Stimulated activated effector memory CD8-positive, alpha-beta T cell treated with anti-CD3 and anti-CD28 coated beads, Interleukin-12 subunit alpha, Interleukin-12 subunit beta, amount 100 ng/mL, for 72 hours (primary cell): ENCODE results near the gene KCNJ2.

ENCODE experiments used
- ATAC-seq: fragments of 150-1000 bp; cut with Tn5 transposase; 2 replicates; pipeline ENCODE4 v1.10.0; 2021
- DNase-seq, 2 donors: peaks; one replicate each; pipeline ENCODE4 v3.0.0; 2021 to 2022; ENCODE audit warnings: low spot score in 2 of 2
- H3K27ac Mint-ChIP-seq: one replicate; pipeline ENCODE4 v1.8.0; 2022; ENCODE audit warnings: mild to moderate bottlenecking, mixed read lengths
- H3K36me3 Mint-ChIP-seq: one replicate; pipeline ENCODE4 v1.8.0; 2022; ENCODE audit warnings: mild to moderate bottlenecking, mixed read lengths
- H3K4me1 Mint-ChIP-seq: one replicate; pipeline ENCODE4 v1.8.0; 2022; ENCODE audit warnings: mixed read lengths
- H3K4me3 Mint-ChIP-seq: one replicate; pipeline ENCODE4 v1.8.0; 2022; ENCODE audit warnings: mild to moderate bottlenecking, mixed read lengths
- H3K9me3 Mint-ChIP-seq: one replicate; pipeline ENCODE4 v1.8.0; 2022; ENCODE audit warnings: mixed read lengths

KCNJ2 gene

GRCh38 chr17:70172923-70173322, 3.6 kb downstream of the KCNJ2 start:
- no peaks in the 10 kb centered on the region for H3K9me3 Mint-ChIP-seq
- H3K4me3 Mint-ChIP-seq: no peak overlapping the region
- H3K27ac Mint-ChIP-seq: no peak overlapping the region
- ATAC-seq (no peak), DNase-seq (no peak)
- no peaks in the 10 kb centered on the region for H3K36me3 Mint-ChIP-seq
- peaks cover 15% of the 10 kb centered on the region for H3K4me1 Mint-ChIP-seq

- Mint-ChIP-seq H3K36me3 (no peaks in the 10 kb centered on the region), H3K9me3 (no peaks in the 10 kb centered on the region)
- no peak for DNase-seq
Observed at GRCh38 chr17:70173681-70174080, 4.3 kb downstream of the KCNJ2 start.

DNA sequence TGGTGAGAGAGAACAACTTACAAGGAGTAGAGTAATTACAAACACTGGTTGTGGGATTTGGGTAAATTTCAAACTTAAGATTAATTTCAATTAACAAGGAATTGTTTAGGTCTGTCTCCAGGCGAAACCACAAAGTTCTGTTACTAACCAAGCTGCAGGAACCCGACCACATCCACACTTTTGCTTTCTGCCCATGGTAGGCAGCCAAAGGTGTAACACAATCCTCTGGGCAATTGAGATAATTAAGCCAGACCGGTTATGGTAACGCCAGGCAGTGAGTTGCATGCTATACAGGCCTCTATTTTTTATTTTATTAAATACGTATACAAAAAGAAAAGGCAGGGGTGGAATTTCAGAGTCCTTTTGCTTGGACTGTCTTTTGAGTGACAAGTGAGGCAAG, 12.0 kb downstream of the KCNJ2 start:
- no peak overlapping the region for H3K4me3 Mint-ChIP-seq
- H3K27ac Mint-ChIP-seq: no peak overlapping the region
- DNase-seq (no peak), ATAC-seq (no peak)
- H3K4me1 Mint-ChIP-seq: no peaks in the 10 kb centered on the region
- no peaks in the 10 kb centered on the region for H3K36me3 Mint-ChIP-seq
- peaks cover 5% of the 10 kb centered on the region for H3K9me3 Mint-ChIP-seq

More at GRCh38 chr17:70173681-70174080, 4.3 kb downstream of the KCNJ2 start:
- Mint-ChIP-seq H3K4me3 (no peak overlapping the region), H3K4me1 (peaks cover 8% of the 10 kb centered on the region), H3K27ac (no peak overlapping the region)
- no peak for ATAC-seq

- Mint-ChIP-seq H3K4me1 (no peaks in the 10 kb centered on the region), H3K27ac (no peak overlapping the region), H3K36me3 (no peaks in the 10 kb centered on the region), H3K4me3 (no peak overlapping the region), H3K9me3 (peaks cover 5% of the 10 kb centered on the region)
- DNase-seq: no peak
- ATAC-seq: no peak
Observed at GRCh38 chr17:70181866-70182265, 12.5 kb downstream of the KCNJ2 start.

- H3K9me3 Mint-ChIP-seq: peaks cover 5% of the 10 kb centered on the region
- H3K4me3 Mint-ChIP-seq: no peak overlapping the region
- H3K4me1 Mint-ChIP-seq: no peaks in the 10 kb centered on the region
- ATAC-seq (no peak), DNase-seq (no peak)
- no peaks in the 10 kb centered on the region for H3K36me3 Mint-ChIP-seq
- no peak overlapping the region for H3K27ac Mint-ChIP-seq
Observed at GRCh38 chr17:70183508-70183907, 14.2 kb downstream of the KCNJ2 start.

GRCh38 chr17:70184207-70184606, 14.9 kb downstream of the KCNJ2 start:
- Mint-ChIP-seq H3K27ac (no peak overlapping the region), H3K9me3 (peaks cover 5% of the 10 kb centered on the region), H3K4me3 (no peak overlapping the region), H3K36me3 (no peaks in the 10 kb centered on the region), H3K4me1 (no peaks in the 10 kb centered on the region)
- ATAC-seq (no peak), DNase-seq (no peak)

GRCh38 chr17:70184770-70185169, 15.4 kb downstream of the KCNJ2 start:
- Mint-ChIP-seq H3K4me1 (no peaks in the 10 kb centered on the region), H3K4me3 (no peak overlapping the region), H3K27ac (no peak overlapping the region), H3K9me3 (peaks cover 5% of the 10 kb centered on the region), H3K36me3 (no peaks in the 10 kb centered on the region)
- no peak for ATAC-seq
- DNase-seq: no peak

DNA sequence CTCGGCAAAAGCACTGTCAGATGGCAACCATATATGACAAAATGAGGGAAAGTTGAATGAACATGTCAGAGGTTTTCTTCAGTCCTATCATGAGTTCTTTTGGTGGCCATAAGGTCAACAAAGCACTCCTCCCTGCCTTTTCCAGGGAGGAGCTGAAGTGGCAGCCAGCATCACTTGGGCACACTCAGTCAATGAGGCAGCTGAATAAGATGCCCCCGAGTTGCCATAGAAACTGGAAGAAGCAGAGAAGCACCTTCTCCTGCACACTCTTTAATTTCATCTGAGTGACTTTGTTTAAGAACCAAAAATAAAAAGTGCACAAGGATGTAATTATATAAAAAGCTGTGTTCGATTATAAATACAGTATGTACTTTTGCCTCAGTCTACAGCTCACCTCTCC, 16.0 kb downstream of the KCNJ2 start:
- ATAC-seq: no peak
- H3K27ac Mint-ChIP-seq: no peak overlapping the region
- H3K36me3 Mint-ChIP-seq: no peaks in the 10 kb centered on the region
- no peaks in the 10 kb centered on the region for H3K4me1 Mint-ChIP-seq
- H3K4me3 Mint-ChIP-seq: no peak overlapping the region
- no peak for DNase-seq
- peaks cover 5% of the 10 kb centered on the region for H3K9me3 Mint-ChIP-seq

DNA sequence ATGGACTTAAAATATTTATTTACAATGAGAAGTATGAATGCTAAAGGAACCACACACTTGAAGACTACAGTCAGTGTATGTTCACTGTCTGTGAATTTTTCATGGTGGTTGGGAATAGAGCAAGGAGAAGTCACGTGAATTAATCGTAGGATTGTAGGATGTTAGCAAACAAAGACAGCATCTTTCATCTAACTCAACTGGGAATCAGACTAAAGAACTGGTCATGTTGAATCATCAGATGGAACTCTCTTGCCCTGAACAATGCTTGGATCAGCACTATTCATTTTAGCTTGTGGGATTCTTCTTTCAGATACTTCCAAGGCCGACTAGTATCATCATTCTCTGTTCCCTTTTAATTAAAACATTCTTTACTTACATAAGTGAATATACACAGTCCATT, 18.1 kb downstream of the KCNJ2 start:
- Mint-ChIP-seq H3K36me3 (no peaks in the 10 kb centered on the region), H3K27ac (no peak overlapping the region), H3K9me3 (peaks cover 5% of the 10 kb centered on the region), H3K4me3 (no peak overlapping the region), H3K4me1 (no peaks in the 10 kb centered on the region)
- DNase-seq (no peak), ATAC-seq (no peak)

- Mint-ChIP-seq H3K27ac (no peak overlapping the region), H3K9me3 (no peaks in the 10 kb centered on the region), H3K4me1 (no peaks in the 10 kb centered on the region), H3K4me3 (no peak overlapping the region), H3K36me3 (no peaks in the 10 kb centered on the region)
- ATAC-seq (no peak), DNase-seq (no peak)
Observed at GRCh38 chr17:70190959-70191805, 21.9 kb downstream of the KCNJ2 start.

DNA sequence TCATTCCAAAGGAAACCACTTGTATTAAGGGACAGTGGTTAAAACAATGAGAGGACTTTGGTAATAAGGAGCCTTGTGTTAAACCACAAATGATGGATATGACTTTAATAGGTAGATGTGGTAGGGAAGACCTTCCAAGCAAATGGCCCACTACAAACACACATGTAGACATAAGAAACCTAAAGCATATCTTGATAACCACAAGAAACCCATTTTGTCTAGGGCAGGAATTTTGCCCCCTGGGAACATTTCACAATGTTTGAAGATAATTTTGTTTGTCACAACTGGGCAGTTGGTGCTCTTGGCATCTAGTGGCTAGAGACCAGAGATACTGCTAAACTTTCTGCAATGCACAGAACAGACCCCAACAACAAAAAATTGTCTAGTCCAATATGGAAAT, 25.8 kb downstream of the KCNJ2 start:
- H3K9me3 Mint-ChIP-seq: peaks cover 3% of the 10 kb centered on the region
- no peaks in the 10 kb centered on the region for H3K4me1 Mint-ChIP-seq
- no peaks in the 10 kb centered on the region for H3K36me3 Mint-ChIP-seq
- no peak for ATAC-seq
- no peak for DNase-seq
- H3K27ac Mint-ChIP-seq: no peak overlapping the region
- no peak overlapping the region for H3K4me3 Mint-ChIP-seq

DNA sequence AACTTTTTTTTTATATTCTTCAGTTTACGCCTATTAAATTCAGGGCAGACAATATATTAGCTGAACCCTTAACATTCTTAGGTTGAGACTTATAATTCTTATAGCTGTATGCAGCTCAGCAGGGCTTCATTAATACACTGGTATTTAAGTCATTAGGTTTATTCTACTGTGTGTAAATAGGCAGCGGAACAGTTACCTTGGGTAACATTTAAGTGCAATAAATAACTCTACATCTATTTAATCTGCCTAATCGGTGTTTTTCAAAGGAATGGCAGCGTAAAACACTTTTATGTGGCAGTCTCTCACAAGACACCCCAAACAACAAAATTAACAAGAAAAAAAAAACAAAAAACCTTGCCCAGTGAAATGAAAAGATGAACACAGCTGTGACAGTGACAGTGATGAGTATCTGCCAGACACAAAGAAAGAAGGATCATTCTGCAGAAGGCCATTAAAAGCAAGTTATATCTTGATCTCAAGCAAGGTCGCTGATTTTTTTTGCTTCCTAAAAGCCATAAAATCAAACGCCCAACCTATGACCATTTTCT, 32.6 kb downstream of the KCNJ2 start:
- ATAC-seq (no peak), DNase-seq (no peak)
- no peak overlapping the region for H3K4me3 Mint-ChIP-seq
- H3K9me3 Mint-ChIP-seq: peaks cover 3% of the 10 kb centered on the region
- no peaks in the 10 kb centered on the region for H3K4me1 Mint-ChIP-seq
- no peak overlapping the region for H3K27ac Mint-ChIP-seq
- no peaks in the 10 kb centered on the region for H3K36me3 Mint-ChIP-seq

DNA sequence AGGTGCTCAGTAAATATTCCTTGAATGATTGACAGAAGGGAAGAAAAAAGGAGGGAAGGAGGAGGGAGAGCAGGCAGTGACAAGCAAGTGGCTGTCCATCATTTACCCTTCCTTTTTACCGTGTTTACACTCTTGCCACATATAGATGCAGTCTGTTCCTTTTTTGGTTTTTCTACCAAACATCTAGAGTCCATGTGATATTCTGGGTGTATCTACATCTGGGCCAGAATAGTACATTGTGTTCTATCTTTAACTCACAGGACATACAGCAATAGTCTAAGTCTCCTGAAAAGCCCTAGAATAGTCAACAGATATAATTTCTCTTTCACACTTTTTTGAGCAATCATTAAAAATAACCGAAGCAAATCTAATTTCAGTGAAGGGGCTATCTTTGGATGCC, 33.5 kb downstream of the KCNJ2 start:
- Mint-ChIP-seq H3K9me3 (peaks cover 3% of the 10 kb centered on the region), H3K4me3 (no peak overlapping the region), H3K36me3 (no peaks in the 10 kb centered on the region), H3K27ac (no peak overlapping the region), H3K4me1 (no peaks in the 10 kb centered on the region)
- DNase-seq (no peak), ATAC-seq (no peak)

GRCh38 chr17:70204431-70204830, 35.1 kb downstream of the KCNJ2 start:
- H3K4me3 Mint-ChIP-seq: no peak overlapping the region
- no peak for DNase-seq

DNA sequence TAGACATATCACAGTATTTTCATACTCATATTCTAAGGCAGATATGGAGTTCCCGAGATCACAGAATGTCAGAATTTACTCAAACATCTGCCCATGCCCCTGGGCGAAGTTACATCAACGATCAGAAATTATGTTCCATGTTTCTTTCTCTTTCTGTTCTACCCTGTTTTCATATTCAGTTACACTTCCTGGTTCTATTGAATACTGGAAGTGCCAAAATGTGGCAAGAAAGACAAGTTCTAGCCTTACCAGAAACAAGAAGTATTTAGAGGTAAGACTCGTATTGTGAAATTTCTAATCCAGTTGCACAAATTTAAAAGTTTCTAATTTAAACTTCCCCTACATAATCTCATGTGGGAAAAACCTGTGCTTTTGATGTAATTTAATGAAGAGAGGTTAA, 36.1 kb downstream of the KCNJ2 start:
- no peak overlapping the region for H3K27ac Mint-ChIP-seq
- ATAC-seq (no peak), DNase-seq (no peak)
- no peaks in the 10 kb centered on the region for H3K36me3 Mint-ChIP-seq
- no peak overlapping the region for H3K4me3 Mint-ChIP-seq
- no peaks in the 10 kb centered on the region for H3K9me3 Mint-ChIP-seq
- H3K4me1 Mint-ChIP-seq: no peaks in the 10 kb centered on the region

More at GRCh38 chr17:70204431-70204830, 35.1 kb downstream of the KCNJ2 start:
- Mint-ChIP-seq H3K36me3 (no peaks in the 10 kb centered on the region), H3K9me3 (no peaks in the 10 kb centered on the region), H3K27ac (no peak overlapping the region), H3K4me1 (no peaks in the 10 kb centered on the region)
- no peak for ATAC-seq

GRCh38 chr17:70206361-70207010, 37.2 kb downstream of the KCNJ2 start:
- H3K9me3 Mint-ChIP-seq: no peaks in the 10 kb centered on the region
- H3K4me1 Mint-ChIP-seq: no peaks in the 10 kb centered on the region
- no peaks in the 10 kb centered on the region for H3K36me3 Mint-ChIP-seq
- H3K27ac Mint-ChIP-seq: no peak overlapping the region
- ATAC-seq (no peak), DNase-seq (no peak)
- no peak overlapping the region for H3K4me3 Mint-ChIP-seq
